ENCODE results near the gene PDXP.
"Not testable (repeated sequence)": the region's sequence is repeated elsewhere in the genome, so short reads cannot be mapped to it uniquely, and the experiment has no call there.

Gene PDXP

GRCh38 chr22:37658133-37659065 lies at the start of gene PDXP:
Gene PDXP, plus strand, starts transcription at chr22:37658723. Its CDS starts 60 bp downstream, at chr22:37658783.
- peak within 1 kb of the TSS; percentile 90 for H3K4me3 ChIP-seq (ENCODE audit: low read depth, low read length)
- DNase-seq (ENCODE audit: low read depth): peak; percentile 100
- no peak for TF ChIP-seq CTCF (IDR thresholded peaks at IDR 0.05; ENCODE audit: insufficient read depth, low read depth, low read length, missing control alignments)

GRCh38 chr22:37609240-37610152 lies 49.0 kb upstream of the PDXP start:
- peak overlapping the region; percentile 77 for H3K4me3 ChIP-seq (ENCODE audit: low read depth, low read length)
- no peak for TF ChIP-seq CTCF (IDR thresholded peaks at IDR 0.05; ENCODE audit: insufficient read depth, low read depth, low read length, missing control alignments)
- peak; percentile 81 for DNase-seq (ENCODE audit: low read depth)

GRCh38 chr22:37610153-37610475 lies 48.4 kb upstream of the PDXP start:
- H3K4me3 ChIP-seq (ENCODE audit: low read depth, low read length): peak overlapping the region; percentile 77
- not testable (repeated sequence) for DNase-seq (ENCODE audit: low read depth)

GRCh38 chr22:37610480-37611129 lies 47.9 kb upstream of the PDXP start:
- DNase-seq (ENCODE audit: low read depth): no peak
- peak overlapping the region; percentile 77 for H3K4me3 ChIP-seq (ENCODE audit: low read depth, low read length)
- TF ChIP-seq CTCF (IDR thresholded peaks at IDR 0.05; ENCODE audit: insufficient read depth, low read depth, low read length, missing control alignments): no peak

GRCh38 chr22:37611207-37611606 lies 47.3 kb upstream of the PDXP start:
- no peak overlapping the region for H3K4me3 ChIP-seq (ENCODE audit: low read depth, low read length)
- TF ChIP-seq CTCF (IDR thresholded peaks at IDR 0.05; ENCODE audit: insufficient read depth, low read depth, low read length, missing control alignments): no peak
- DNase-seq (ENCODE audit: low read depth): no peak

- DNase-seq (ENCODE audit: low read depth): no peak
- no peak for TF ChIP-seq CTCF (IDR thresholded peaks at IDR 0.05; ENCODE audit: insufficient read depth, low read depth, low read length, missing control alignments)
- H3K4me3 ChIP-seq (ENCODE audit: low read depth, low read length): no peak overlapping the region
These were observed 42.1 kb upstream of the PDXP start for GRCh38 chr22:37616201-37617083.

All from GM12865 (cell line).